NK-92 (cell line): ENCODE data around the gene TENM3.

Experiments
- DNase-seq: peaks from one replicate; lab custom pipeline; 2025; ENCODE audit not compliant: unreplicated experiment; lab: John Stamatoyannopoulos, UW

TENM3 gene

DNA sequence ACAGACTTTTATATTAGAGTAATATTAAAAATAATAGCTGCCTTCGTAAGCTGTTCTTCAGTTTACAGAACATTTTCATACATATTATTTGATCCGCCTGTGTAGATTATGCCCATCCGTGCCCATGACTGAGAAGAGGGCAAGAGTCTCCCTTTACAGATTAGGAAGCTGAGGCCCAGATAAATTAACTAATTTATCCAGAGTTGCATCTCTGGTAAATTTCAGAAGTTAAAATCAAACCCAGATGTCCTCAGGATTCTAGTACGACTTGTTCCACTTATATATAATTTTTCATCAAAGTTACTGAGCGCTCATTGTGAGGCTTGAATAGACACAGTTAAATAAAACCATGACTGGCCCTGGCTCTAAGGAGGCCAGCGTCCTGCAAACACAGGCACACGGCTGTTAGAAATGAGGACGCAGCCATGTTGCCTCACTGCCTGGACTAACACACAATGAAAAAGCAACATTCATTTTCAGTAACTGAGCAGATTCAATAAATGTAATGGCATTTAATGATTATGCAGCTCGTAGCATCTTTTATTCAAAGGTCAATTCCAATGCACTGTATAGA, 148.0 kb downstream of the TENM3 start:
- no peak for DNase-seq

DNA sequence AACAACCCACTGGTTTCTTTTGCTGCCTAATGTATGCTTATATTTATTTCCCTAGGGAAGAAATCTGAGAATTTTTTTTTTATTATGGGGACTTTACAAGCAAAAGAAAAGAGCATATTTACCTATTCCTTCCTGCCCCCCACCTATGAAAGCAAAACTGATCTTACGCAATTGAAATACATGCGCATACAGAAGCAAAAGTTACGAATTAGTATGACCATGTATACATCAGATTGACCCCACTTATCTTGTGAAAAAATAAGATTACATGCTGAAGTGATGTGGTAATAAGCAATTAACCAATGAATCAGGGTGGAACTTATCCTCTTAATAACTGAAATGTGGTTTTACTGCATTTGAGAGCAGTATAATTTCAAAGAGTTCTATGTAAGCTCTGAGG, 151.0 kb downstream of the TENM3 start:
- DNase-seq: no peak

DNA sequence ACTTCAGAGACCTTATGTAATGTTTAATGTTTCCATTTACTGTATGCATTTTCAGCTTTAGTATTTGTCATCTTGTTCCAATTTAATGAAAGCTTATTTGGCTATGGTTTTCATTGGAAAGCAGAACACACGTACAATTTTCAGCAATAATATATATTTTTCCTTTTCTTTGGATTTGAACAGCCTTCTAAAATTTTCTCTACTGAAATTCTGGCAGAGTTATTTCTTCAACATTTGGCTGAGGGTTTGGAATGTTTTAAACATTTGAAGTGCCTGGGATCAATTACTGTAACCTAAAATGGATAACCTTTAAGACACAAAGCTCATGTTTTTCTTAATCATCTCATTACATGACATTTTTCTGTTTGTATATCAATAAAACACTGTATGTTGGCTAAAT, 156.9 kb downstream of the TENM3 start:
- DNase-seq: no peak

DNA sequence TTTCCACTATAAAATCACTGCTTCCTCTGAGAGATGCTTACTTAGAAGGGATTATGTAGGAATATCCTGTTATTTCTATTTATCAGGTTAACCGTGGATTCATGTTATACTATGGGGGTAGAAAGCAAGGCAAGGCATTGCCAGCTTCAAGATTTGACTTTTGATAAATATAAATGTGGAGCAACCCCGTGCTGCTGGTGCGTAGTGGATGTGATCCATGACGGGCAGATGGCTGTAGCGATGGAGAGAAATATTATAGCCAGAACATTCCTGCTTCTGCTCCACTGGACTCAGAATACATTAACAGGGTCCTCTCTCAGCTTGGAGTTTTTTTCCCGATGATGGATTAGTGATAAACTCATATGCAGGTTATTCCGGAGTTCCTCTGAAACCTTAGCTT, 157.6 kb downstream of the TENM3 start:
- no peak for DNase-seq

DNA sequence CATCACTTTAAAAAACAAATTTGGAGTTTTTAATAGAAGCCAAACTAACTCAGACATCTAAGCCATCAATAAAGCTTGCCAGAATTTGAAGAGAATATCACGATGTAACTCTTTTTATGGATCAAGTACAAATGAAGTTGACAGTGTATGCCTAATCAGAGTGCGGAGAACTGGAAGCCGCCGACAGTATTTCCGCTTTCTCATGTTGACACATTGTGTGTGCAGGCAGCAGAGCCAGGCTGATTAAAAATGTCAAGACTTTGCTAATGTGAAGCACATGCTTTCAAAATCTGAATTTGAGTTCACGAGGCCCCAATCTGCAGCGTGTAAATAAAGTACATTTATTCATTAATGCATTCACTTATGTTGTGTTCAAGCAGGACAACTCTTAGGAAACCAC, 161.2 kb downstream of the TENM3 start:
- DNase-seq: no peak

DNA sequence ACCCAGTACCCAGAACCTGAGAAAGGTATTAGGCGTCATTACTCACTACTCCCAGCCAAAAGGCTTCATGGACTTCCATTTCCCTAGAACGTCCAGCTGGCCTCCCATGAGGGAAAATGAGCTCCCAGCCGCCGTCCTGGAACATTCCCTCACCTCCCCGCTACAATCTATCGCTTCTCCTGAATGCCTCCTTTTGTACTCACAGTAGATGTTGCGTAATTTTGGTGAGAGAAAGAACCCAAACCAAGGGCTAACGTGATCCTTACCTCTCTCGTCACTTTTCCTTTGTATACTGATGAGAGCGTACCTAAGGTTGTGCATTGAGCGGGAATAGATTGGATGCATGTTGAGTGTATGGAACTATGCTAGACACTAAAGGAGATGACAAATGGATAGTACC, 161.9 kb downstream of the TENM3 start:
- no peak for DNase-seq

DNA sequence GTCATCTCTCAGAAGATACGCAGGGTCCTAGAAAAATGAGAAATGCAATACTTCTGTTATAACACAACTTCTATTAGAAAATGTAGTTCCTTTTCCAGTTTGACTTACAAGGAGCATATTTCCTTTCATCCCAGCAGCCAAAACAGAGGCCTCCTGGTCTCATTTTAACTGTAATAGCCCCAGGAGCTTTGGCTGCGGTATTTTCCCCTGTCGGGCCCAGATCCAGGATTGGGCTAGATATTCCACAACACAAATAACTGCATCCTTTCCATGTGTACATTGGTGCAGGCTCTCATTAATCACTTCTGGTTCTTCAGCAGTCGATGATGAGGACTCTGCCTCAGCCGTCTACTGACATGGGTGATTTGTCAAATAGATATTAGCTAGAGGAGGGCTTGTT, 166.1 kb downstream of the TENM3 start:
- DNase-seq: no peak

DNA sequence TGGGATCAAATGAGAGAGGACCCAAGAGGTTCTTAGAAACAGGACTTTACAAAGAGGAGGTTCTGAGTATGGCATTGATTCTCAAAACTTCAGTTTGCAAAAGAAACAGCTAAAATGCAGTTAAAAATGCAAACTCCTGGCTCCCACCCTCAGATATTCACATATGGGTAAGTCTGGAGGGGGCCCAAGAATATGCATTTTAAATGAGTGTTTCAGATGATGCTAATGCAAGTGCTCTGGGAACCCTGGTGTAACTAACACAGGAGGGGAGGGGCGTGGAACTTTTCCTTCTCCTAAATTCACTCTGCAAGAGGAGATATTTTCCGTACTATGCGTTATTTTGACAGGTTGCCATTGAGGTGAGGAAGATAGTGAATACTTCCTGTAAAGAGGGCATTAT, 168.2 kb downstream of the TENM3 start:
- no peak for DNase-seq

DNA sequence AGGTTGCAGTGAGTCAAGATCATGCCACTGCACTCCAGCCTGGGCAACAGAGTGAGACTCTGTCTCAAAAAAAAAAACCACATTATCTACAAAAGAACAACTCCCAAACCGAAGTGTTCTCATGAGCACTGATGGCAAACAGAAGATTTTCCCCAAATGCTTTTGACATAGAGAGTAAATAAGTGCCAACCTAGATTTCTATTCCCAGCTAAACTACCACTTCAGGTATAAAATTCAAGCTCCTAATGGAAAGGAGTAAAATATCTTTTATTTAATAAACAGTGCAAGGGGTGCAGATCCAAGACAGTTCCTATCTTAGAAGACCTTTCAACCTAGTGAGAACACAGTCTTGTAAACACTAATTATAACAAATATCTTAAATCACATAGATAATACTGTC, 170.3 kb downstream of the TENM3 start:
- no peak for DNase-seq

DNA sequence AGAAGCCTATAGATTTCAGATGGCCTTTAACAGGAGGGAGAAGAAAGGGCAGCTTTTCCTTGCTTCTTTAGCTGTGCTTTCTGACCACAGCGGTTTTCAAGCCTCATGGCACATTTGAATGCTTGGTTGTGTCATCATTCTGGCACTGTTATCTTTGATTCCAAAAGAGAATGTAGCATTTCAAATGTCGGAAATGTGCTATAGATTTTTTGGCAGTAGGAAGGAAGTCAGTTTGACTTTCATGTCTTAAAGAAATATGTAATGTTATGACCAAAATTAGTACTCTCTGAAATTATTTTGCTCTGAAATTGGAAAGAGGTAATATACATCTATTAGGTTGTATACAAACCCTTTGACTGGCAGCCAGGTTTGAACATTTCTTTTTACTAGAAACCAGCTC, 171.9 kb downstream of the TENM3 start:
- DNase-seq: no peak

DNA sequence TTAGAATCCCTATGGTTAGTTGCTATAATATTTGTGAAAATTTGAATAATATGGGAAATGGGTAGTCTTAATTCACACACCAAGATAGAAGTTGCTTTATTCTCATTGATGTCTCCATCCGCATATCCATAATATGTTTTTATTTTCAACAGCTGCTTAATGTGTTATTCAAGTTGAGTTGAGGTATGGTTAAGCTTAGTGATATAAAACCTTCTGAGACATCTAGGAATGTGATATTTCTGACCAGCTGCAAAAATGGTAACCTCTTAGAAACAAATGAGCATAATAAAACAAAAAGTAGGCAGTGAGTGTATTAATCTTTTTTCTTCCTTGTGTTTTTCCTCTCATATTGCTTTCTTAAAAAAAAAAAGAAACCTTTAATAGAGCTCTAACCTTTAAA, 172.9 kb downstream of the TENM3 start:
- no peak for DNase-seq

DNA sequence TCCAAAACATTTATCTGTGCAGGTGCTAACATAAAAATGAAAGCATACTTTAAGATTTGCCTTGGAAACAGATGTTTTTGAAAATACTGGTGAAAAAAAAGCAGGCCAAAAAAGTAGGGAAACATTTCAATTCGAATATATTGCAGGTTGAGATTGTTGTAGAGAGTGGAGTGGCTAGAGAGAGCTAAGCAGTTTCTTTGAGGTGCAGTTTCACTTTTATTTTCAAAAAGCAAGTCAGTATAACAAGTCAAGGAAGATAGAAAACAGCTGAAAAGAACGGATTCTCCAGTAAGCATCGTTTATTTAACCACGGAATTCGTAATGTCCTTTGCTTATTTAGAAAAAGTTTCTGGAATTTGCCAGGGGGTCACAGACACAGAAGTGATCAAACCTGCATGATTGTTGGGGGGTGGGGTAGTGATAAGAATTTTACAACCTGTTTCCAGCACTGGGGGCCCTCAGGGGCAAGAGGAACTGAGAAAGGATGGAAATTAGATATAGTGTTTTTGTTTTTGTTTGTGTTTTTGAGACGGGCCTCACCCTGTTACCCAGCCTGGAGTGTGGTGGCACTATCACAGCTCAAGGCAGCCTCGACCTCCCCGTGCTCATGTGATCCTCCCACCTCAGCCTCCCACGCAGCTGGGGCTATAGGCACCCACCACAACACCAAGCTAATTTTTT, 175.0 kb downstream of the TENM3 start:
- DNase-seq: no peak

DNA sequence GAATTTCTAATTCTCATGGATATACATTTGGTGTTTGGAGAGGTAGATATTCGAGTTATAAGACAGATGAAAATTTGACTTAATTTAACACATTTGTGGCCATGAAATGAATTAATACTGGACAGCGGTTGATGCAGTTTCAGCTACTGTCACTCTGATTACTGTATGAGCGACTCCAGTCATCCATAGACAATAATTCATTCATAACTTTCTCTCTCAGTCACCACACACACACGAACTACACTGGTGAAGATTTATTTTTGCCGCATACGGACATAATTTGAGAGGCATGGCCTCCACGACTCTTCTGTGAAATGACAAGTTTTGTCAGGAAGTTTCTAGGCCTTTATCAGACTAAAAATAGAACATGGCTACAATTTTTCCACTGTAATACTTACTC, 177.0 kb downstream of the TENM3 start:
- no peak for DNase-seq

DNA sequence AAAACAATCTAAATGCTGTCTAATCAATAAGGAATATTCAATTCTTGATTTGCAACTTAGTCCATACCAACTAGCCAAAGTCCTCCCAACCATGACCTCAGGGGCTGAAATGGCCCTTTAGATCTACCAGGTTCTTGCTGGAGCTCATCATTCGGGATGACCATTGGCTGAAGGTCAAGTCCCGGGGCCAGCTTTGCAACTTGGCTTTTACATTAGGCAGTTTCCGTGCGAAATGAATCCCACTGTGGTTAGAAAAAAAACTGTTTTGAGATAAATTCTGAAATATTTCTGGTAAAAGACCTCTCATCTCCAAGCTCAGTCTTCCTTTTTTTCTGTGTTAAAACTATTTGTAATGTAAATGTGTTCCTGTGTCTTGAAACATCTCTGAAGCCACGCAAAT, 178.6 kb downstream of the TENM3 start:
- no peak for DNase-seq

DNA sequence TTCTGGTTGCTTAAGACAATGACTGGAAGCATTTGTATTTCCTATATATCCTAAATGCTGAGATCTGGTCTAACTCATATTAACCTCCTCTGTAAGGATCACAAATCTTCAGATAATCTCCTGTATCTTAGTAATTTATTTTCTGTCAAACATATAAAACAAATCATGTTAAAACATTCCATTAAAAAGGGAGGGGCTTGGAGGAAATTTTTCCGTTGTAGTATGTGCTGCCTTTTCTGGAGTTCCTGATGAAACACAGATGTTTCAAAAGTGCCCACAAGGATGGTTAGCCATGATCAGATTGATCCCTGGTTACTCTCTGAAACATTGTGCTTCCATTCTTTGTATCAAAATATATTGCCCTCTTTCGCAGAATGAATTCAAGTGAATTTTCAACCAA, 182.1 kb downstream of the TENM3 start:
- no peak for DNase-seq

DNA sequence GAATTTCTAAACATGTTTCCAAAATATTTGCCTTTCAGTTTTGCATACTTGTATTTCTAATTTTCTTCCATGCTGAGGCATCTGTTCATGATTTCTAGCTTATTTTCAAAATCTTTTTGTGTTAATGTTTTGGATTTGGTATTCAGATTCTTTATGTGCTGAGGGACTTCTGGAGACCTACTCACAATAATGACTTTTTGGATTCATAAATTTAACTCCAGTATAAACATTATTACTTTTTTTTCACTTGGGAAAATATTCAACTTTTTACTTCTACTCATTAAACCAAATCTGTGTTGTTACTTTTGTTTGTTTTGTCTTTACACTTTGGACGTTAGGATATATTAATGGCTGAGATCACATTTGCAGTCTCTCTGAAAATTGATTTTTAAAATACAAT, 183.7 kb downstream of the TENM3 start:
- DNase-seq: no peak

DNA sequence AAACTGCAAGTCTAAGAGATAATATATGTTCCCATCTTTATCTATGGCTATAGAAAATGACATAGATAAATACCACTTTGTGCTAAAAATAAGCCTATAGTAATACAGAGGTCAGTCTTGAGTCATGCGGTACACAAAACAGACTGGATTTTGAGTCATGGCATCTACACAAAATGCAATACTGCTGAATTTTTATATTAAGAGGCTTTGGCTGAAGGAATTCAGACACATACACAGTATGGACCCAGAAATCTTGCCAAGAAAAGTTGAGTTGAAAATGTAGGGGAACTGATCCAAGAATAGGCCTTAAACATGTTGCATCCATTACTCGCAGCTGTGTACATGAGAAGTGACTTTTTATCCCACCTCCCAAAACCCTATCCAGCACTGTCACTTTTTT, 184.4 kb downstream of the TENM3 start:
- no peak for DNase-seq

DNA sequence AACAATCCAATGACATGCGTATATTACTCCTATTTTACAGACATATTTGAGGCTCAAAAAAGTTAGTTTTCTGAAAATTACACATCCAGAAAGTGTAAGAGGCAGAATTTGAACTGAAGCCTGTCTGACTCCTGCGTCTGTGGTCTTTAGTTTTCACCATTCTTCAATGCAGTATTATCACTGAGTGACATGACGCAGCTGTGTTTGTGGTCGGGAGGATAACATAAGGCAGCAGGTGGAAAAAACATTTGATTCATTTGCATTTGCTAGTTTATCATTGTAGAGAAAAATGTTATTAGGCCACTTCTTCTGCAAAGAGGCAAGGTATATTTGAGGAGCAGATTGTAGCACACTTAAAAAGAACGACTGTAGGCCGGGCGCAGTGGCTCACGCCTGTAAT, 186.7 kb downstream of the TENM3 start:
- DNase-seq: no peak

DNA sequence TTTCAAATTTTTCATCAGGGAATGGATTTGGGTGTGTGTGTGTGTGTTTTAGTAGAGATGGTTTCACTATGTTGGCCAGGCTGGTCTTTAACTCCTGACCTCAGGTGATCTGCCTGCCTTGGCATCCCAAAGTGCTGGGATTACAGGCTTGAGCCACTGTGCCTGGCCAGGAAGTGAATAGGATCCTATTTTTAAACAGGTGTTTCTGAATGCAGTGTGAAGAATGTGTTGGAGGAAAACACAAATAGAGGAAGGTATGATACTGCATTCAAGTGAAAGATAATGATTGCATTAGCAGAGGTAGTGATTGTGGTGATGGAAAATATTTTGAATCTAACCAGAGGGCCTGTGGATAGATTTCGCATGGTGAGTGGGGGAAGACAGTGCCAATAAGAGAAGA, 189.6 kb downstream of the TENM3 start:
- DNase-seq: no peak

DNA sequence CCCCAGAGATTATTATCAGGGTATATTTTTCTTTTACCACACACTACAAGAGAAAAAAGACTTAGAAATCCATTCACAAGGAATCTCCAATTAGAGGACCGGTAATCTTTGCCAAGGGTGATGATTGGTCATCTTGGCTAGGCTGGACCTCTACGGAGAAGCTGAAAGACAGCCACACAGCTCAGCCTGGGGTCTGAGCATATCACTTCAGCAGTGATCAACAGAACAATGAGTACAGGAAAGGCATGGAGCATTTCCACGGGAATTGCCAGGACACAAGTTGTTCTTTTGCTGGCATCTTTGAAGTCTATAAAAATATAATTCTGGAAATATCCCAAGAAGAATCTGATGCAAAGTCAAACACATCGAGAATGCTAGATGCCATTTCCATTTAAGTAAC, 191.5 kb downstream of the TENM3 start:
- no peak for DNase-seq

DNA sequence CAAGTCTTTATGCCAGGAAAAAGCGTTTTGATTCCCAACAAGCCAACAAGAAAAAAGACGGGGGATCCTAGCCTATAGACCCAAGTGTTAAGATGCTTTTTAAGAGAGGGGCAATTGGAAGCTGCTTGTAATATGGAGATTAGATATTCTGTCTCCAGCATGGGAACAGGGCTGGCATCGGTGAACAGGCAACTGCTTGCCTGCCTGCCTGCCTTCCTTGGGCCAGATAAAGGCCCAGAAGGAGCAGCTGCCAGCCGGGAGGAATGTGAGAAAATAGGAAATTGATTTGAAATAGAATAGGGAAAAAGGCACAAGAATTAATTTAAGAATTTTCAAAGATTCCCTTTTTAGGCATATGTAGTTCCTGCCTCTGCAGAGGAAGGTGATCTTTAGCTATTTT, 192.2 kb downstream of the TENM3 start:
- DNase-seq: no peak

DNA sequence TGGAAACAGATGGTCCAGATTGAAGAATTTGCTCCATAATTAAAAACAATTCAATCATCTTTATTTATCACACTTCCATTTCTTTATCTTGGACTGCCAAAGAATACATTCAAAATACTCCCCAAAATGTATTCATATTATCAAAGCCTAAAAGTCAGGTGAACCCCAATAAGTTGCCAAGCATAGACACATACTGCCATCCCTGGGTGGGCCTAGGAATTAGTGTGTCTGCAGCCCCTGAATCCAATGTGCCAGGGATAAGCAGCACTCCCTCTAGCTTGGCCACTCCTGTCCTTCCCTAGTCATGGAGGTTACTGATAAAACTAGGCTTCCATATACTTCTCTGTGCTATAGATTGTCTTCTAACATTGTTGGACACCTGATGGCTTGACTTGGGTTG, 199.9 kb downstream of the TENM3 start:
- no peak for DNase-seq

DNA sequence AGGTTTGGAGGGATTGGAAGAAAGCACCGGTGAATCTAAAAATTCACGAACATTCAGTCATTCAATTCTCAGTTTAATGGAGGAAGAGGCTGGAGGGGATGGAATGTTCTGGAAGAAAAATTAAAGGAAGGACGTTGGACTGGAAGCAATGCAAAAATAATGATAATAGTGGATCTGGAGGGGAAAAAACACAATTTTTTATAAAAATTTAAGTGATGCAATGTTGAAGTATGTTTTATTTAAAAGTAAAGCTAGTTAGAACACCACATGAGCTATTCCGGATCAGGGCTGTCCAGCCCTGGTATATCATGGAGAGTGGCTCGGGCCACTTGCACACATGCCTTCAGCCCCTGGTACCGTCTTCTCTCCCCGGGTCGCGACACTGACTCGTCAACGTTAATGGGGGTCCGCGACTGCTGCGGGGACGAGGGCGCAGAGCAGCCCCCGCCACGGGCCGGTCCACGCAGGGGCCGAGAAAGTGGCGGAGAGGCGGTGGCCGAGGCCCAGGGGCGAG, 204.6 kb downstream of the TENM3 start:
- DNase-seq: no peak
